ENCODE data around the gene CHMP2A.
"Not testable (repeated sequence)": the region's sequence is repeated elsewhere in the genome, so short reads cannot be mapped to it uniquely, and the experiment has no call there.

The CHMP2A gene

DNA sequence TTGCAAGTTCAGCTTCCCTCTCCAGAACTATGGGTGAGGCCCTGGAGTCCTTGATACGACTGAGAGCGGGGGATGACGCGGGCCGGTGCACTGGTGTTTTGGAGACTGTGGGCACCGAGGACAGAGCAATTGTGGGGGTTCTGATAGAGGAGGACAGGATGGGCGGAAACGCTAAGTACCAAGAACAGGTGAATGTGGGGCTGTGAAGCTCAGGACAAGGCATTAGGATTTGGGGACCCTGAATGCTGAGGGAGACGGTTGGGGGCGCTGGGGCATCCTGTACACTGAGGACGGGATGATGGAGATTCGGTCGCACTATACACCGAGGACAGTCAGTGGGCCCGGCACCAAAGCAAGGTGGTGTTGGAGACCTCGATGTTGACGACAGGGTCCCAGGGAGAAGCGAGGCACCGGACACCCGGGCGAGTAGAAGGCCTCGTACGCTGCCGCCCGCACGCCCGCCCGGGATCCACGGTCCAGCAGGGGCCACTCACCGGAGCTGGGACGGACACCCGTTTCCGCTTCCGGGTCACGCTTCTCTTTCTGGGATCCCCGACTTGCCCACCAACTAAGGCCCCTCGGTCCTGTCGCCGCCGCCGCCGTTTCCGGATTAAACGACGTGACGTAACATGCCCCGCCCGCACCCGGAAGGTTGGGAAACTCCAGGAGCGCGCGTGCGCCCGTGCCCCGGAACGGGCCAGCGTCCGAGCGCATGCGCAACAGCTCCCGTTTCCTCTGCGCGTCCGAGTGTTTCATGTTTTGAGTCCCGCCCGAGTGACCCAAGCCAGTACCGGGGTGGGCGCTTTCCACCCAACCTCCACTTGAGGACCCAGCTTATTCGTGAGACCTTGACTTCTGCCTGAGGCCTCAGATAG lies at the start of gene CHMP2A:
Gene CHMP2A (minus strand): TSS at position 612 of the 875 bp plus-strand sequence. CDS start 893 bp downstream, outside the sequence.
- DNase-seq: peak; percentile 93
- in situ Hi-C loops (cut with HindIII; ENCODE audit: low pct_ligation_motif_present, low pct_unique_long_range_greater_than_20kb, low sequenced_read_pairs): no loop called here

DNA sequence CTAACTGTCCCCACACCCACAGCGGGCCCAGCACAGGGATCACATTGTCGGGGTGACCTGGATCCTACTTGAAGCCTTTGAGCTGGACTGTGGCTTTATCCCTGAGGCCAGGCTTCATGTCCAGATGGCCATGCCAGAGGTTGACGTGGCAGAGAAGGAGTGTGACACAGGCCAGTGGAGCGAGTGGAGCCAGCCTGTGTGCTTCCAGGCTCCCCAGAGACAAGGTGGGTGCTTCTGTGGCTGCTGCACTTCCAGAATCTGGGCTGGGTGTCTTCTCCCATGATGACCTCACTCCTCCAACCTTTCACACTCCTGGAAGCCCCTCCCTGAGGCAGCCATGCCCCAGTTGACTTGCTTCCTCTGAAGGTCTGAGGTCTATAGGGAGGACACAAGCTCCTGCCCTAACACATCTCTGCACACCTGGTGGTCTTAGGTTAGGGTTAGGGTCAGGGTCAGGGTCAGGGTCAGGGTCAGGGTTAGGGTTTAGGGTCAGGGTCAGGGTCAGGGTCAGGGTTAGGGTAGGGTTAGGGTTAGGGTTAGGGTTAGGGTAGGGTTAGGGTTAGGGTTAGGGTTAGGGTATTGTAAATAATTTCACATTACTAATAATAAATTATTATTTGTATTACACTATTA lies 31.3 kb upstream of the CHMP2A start:
- in situ Hi-C loops (cut with HindIII; ENCODE audit: low pct_ligation_motif_present, low pct_unique_long_range_greater_than_20kb, low sequenced_read_pairs): no loop called here
- no peak for DNase-seq

GRCh38 chr19:58585442-58586132 lies 30.7 kb upstream of the CHMP2A start:
- in situ Hi-C loops (cut with HindIII; ENCODE audit: low pct_ligation_motif_present, low pct_unique_long_range_greater_than_20kb, low sequenced_read_pairs): no loop called here
- DNase-seq: no peak

DNA sequence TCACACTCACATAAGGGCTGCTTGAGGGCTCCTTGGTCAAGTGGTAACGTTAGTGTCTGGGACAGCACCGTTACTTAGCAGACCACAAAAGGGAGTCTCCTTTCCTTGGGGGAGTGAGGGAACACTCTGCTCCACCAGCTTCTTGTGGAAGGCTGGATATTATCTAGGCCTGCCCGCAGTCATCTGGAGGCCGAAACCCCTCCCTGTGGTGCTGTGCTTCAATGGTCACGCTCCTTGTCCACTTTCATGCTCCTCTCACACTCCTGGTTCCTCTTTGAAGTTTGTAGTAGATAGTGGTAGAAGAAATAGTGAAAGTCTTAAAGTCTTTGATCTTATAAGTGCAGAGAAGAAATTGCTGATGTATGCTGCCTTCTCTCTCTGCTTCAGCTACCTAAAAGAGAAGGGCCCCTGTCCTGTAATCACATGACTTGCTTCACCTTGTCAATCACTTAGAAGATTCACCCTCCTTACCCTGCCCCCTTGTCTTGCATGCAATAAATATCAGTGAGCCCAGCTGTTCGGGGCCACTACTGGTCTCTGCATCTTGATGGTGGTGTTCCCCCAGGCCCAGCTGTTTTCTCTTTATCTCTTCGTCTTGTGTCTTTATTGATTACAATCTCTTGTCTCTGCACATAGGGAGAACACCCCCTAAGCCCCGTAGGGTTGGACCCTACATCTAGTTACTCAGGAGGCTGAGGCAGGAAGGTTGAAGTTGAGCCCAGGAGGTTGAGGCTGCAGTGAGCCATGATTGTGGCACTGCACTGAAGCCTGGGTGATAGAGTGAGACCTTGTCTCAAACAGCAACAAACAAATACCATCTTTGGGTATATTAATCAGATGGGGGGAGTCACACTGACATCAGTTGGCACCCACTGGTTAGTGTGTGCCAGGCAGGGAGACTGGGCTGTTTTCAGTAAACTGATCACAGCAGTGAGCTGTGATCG lies 29.9 kb upstream of the CHMP2A start:
- no peak for DNase-seq
- in situ Hi-C loops (cut with HindIII; ENCODE audit: low pct_ligation_motif_present, low pct_unique_long_range_greater_than_20kb, low sequenced_read_pairs): no loop called here

DNA sequence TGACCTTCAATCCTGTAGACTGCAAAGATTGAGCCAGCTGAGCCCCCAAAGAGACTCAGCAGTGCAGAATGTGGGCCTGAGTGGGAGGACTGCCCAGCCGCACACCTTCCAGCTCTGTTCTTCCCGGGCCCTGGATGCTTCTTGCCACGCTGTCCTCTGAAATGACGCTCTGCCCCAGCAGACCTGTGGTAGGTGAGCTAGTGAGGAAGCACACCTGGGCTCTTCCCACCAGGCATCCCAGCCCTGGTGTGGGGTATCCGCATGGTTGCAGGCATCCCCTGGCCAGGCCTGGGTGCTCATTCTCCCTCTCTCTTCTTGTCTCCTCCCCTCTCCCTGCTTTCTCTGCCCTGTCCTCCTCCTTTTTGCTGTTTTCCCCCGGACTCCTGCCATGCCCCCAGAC lies 28.1 kb upstream of the CHMP2A start:
- DNase-seq: no peak
- in situ Hi-C loops (cut with HindIII; ENCODE audit: low pct_ligation_motif_present, low pct_unique_long_range_greater_than_20kb, low sequenced_read_pairs): no loop called here

DNA sequence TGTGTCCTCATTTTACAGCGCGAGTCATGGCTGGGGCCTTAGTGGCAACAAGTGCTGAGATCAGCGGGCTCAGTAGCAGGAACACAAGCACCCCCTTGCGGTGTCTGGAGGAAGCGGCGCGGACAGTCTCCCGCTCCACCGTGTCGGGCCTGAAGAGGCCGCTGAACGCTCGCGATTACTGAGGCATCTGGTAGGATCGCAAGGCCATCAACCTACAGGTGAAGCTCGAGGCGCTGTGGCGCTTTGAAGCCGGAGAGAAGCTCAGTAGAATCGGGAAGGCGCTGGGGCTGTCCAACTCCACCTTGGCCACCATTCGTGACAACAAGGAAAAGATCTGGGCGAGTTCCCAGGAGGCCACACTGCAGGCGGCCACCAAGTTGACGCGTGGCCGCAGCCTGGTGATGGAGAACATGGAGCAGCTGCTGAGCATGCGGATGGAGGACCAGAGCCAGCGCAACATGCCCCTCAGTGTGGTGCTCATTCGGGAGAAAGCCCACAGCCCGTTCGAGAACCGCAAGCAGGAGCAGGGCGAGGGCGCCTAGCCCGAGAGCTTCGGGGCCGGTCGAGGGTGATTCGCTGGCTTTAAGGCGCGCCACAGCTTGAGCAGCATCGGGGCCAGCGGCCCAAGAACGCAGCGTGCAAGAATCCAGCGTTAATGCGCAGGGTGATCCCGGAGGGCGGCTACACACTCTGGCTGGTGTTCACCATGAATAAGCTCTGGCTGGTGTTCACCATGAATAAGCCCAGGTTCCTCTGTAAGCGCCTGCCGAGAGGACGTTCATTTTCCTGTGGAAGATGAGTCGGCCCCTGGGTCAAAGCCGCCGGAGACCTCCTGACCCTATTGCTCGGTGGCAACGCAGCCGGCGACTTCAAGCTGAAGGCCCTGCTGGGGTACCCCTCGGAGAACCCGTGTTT lies 26.6 kb upstream of the CHMP2A start:
- DNase-seq: no peak
- in situ Hi-C loops (cut with HindIII; ENCODE audit: low pct_ligation_motif_present, low pct_unique_long_range_greater_than_20kb, low sequenced_read_pairs): no loop called here

DNA sequence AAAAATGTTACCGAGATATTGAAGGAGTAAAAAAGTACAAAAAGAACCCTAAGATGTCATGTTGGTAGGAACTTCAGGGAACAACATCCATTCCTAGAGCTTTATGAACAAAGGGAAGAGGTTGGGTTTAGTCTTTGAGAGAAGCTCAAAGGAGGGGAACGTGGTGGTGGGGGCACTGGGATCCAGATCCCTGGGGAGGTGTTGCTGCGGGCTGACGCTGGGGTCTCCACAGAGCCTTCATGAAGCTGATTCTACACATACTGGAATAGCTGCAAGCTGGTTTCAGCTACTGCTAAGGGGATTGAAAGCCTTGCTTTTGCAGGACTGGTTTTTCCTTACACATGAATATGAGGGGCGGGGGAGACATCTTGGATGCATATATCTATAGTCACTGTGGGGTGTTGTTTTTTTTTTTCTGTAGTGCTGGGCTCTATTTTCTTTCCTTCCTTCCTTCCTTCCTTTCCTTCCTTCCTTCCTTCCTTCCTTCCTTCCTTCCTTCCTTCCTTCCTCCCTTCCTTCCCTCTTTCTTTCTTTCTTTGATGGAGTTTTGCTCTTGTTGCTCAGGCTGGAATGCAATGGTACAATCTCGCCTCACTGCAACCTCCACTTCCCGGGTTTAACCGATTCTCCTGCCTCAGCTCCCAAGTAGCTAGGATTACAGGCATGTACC lies 24.7 kb upstream of the CHMP2A start:
- in situ Hi-C loops (cut with HindIII; ENCODE audit: low pct_ligation_motif_present, low pct_unique_long_range_greater_than_20kb, low sequenced_read_pairs): no loop called here

GRCh38 chr19:58578012-58578925 lies 23.4 kb upstream of the CHMP2A start:
- no peak for DNase-seq
- in situ Hi-C loops (cut with HindIII; ENCODE audit: low pct_ligation_motif_present, low pct_unique_long_range_greater_than_20kb, low sequenced_read_pairs): no loop called here

More for the DNA sequence above, 24.7 kb upstream of the CHMP2A start:
- DNase-seq: no peak

GRCh38 chr19:58577581-58577980 lies 22.7 kb upstream of the CHMP2A start:
- DNase-seq; in situ Hi-C loops (cut with HindIII; ENCODE audit: low pct_ligation_motif_present, low pct_unique_long_range_greater_than_20kb, low sequenced_read_pairs): not testable (repeated sequence)

- DNase-seq: peak; percentile 85
- in situ Hi-C loops (cut with HindIII; ENCODE audit: low pct_ligation_motif_present, low pct_unique_long_range_greater_than_20kb, low sequenced_read_pairs): no loop called here
Measured at GRCh38 chr19:58575183-58576041, 20.5 kb upstream of the CHMP2A start.

GRCh38 chr19:58573658-58574164 lies 18.8 kb upstream of the CHMP2A start:
- peak; percentile 21 for DNase-seq
- in situ Hi-C loops (cut with HindIII; ENCODE audit: low pct_ligation_motif_present, low pct_unique_long_range_greater_than_20kb, low sequenced_read_pairs): no loop called here

GRCh38 chr19:58572818-58573657 lies 18.1 kb upstream of the CHMP2A start, which contains the start of gene MZF1:
Gene MZF1 (minus strand): TSS chr19:58573335. CDS start chr19:58571389, 1,946 bp downstream.
- in situ Hi-C loops (cut with HindIII; ENCODE audit: low pct_ligation_motif_present, low pct_unique_long_range_greater_than_20kb, low sequenced_read_pairs): no loop called here
- DNase-seq: peak; percentile 99

DNA sequence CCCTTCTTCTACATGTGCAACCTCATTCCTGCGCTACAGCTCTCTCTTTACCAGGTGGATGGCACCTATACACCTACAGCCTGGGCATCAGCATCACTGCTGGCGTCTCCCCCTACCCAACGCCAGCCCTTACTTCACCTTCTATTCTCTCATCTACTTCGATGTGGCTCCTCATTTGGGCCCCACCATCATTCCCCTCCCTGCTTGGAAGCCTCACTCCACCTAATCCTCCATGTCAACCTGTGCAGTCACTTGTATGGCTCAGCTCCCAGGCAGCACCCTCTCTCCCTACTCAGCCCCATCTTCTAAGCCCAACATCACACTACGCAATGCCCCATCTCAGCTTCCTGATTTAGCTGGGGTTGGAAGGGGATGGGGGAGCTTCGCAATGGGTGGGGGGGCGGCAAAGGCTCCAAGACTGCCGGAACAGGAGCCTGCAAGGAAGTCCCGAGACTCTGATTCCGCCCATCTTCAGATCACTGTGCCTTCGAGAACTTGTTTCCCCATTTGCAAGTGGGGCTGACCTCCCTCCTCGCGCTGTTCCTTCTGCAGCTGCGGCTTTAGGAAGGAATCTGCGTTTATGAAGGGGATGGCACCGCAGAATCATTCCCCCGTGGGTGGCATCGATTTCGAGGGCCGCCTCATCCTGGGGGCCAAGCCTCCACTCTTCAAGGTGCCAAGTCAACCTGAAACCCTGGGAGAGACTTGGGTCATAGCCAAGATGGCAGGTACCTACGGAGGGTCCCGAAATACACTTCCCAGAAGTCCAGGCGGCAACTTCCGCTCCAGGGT lies 17.3 kb upstream of the CHMP2A start:
- in situ Hi-C loops (cut with HindIII; ENCODE audit: low pct_ligation_motif_present, low pct_unique_long_range_greater_than_20kb, low sequenced_read_pairs): no loop called here

More for the DNA sequence above, 17.3 kb upstream of the CHMP2A start:
- DNase-seq: no peak

Data from ACHN (cell line).